Measurements from ENCODE around the gene ADGRF3.
"Not testable (repeated sequence)": the region's sequence is repeated elsewhere in the genome, so short reads cannot be mapped to it uniquely, and the experiment has no call there.

Gene ADGRF3

GRCh38 chr2:26284132-26284531 is 62.5 kb downstream of the ADGRF3 start:
- Mint-ChIP-seq H3K36me3 (peaks cover 16% of the 10 kb centered on the region), H3K4me3 (no peak overlapping the region), H3K27ac (no peak overlapping the region), H3K27me3 (no peaks in the 10 kb centered on the region), H3K4me1 (no peaks in the 10 kb centered on the region), H3K9me3 (no peaks in the 10 kb centered on the region)

- peaks cover 18% of the 10 kb centered on the region for H3K36me3 Mint-ChIP-seq
- H3K27me3 Mint-ChIP-seq: no peaks in the 10 kb centered on the region
- no peak overlapping the region for H3K4me3 Mint-ChIP-seq
- no peaks in the 10 kb centered on the region for H3K4me1 Mint-ChIP-seq
- no peak overlapping the region for H3K27ac Mint-ChIP-seq
- H3K9me3 Mint-ChIP-seq: no peaks in the 10 kb centered on the region
Observed at GRCh38 chr2:26283606-26284005, 63.0 kb downstream of the ADGRF3 start.

GRCh38 chr2:26281226-26281625 is 65.4 kb downstream of the ADGRF3 start:
- H3K4me3 Mint-ChIP-seq: no peak overlapping the region
- H3K27ac Mint-ChIP-seq: no peak overlapping the region
- no peaks in the 10 kb centered on the region for H3K27me3 Mint-ChIP-seq
- peaks cover 19% of the 10 kb centered on the region for H3K36me3 Mint-ChIP-seq
- no peaks in the 10 kb centered on the region for H3K9me3 Mint-ChIP-seq
- no peaks in the 10 kb centered on the region for H3K4me1 Mint-ChIP-seq

- Mint-ChIP-seq H3K27ac (no peak overlapping the region), H3K36me3 (peaks cover 15% of the 10 kb centered on the region), H3K27me3 (no peaks in the 10 kb centered on the region)
Observed at GRCh38 chr2:26279886-26280285, 66.7 kb downstream of the ADGRF3 start.

GRCh38 chr2:26276484-26277227 is 69.9 kb downstream of the ADGRF3 start:
- Mint-ChIP-seq H3K9me3 (no peaks in the 10 kb centered on the region), H3K27ac (no peak overlapping the region), H3K4me3 (no peak overlapping the region), H3K4me1 (no peaks in the 10 kb centered on the region), H3K27me3 (no peaks in the 10 kb centered on the region), H3K36me3 (peaks cover 5% of the 10 kb centered on the region)

More at GRCh38 chr2:26279886-26280285, 66.7 kb downstream of the ADGRF3 start:
- no peaks in the 10 kb centered on the region for H3K4me1 Mint-ChIP-seq
- H3K4me3 Mint-ChIP-seq: no peak overlapping the region
- H3K9me3 Mint-ChIP-seq: no peaks in the 10 kb centered on the region

DNA sequence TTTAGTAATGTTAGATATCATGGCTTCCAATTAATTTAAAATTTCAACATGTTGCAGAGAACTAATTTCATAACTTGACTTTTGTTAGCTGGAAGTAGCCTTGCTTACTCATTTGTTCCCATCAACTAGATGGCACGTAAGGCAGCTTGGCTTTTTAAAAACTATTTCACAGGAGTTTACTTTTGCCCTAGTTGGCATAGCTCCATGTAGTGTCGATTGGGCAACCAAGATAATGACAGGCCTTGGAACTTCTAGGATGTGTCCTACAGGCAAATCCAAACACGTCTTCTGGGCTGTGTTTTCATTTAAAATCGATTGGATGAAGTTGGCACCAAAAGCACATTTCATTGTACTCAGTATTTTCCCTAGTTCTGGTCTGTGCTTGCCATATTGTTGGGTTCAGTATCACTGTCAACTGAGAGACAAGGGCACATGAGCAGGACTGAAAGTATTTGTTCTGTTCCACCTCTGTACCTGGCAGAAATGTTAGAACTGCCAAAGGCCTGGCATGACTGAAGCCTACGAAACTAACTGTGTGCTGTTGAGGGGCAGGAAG is 72.5 kb downstream of the ADGRF3 start:
- H3K4me3 Mint-ChIP-seq: no peak overlapping the region
- no peak overlapping the region for H3K27ac Mint-ChIP-seq
- peaks cover 8% of the 10 kb centered on the region for H3K36me3 Mint-ChIP-seq
- no peaks in the 10 kb centered on the region for H3K9me3 Mint-ChIP-seq
- H3K4me1 Mint-ChIP-seq: peaks cover 10% of the 10 kb centered on the region
- no peaks in the 10 kb centered on the region for H3K27me3 Mint-ChIP-seq

DNA sequence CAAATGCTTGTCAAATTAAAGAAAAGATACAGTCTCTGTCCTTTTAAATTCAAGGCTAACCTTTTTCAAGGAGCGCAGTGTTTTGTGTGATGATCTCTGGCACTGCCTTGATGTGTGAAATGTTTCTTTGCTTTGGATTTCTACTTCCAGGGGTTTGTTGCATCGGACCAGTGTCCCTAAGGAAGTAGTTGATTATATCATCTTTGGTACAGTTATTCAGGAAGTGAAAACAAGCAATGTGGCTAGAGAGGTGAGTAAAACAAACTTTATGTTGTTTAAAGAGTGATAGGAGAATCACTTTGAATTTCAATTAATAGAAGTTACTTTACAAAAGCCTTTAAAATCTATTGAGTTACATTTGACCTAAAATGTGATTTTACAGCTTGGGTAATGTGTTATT is 73.1 kb downstream of the ADGRF3 start:
- Mint-ChIP-seq H3K27me3 (no peaks in the 10 kb centered on the region), H3K4me1 (peaks cover 10% of the 10 kb centered on the region), H3K36me3 (peaks cover 4% of the 10 kb centered on the region), H3K27ac (no peak overlapping the region), H3K9me3 (no peaks in the 10 kb centered on the region), H3K4me3 (no peak overlapping the region)

DNA sequence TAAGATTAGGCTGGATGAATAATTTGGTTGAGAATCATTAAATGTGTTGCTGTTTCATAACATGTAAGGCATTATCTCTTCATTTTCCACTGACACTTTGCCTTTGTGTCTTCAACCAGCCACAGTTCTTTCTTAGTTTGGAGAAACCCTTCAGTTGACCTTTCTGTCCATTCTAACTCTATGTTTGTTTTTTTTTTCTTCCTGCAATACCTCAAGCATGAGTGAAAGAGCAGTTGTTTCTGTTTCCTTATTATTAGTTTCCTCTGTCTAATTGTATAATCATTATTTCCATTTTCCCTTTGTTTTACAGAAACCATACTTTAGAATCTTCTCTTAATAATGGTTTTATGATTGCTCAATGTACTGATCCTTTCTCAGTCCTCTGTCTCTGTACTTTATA is 76.2 kb downstream of the ADGRF3 start:
- no peaks in the 10 kb centered on the region for H3K27me3 Mint-ChIP-seq
- no peaks in the 10 kb centered on the region for H3K9me3 Mint-ChIP-seq
- H3K27ac Mint-ChIP-seq: no peak overlapping the region
- peaks cover 2% of the 10 kb centered on the region for H3K36me3 Mint-ChIP-seq
- H3K4me1 Mint-ChIP-seq: peaks cover 10% of the 10 kb centered on the region
- H3K4me3 Mint-ChIP-seq: no peak overlapping the region

GRCh38 chr2:26269571-26270158 is 76.9 kb downstream of the ADGRF3 start:
- H3K27ac Mint-ChIP-seq: no peak overlapping the region
- H3K9me3 Mint-ChIP-seq: no peaks in the 10 kb centered on the region
- H3K4me3 Mint-ChIP-seq: no peak overlapping the region
- H3K27me3 Mint-ChIP-seq: no peaks in the 10 kb centered on the region
- peaks cover 2% of the 10 kb centered on the region for H3K36me3 Mint-ChIP-seq
- H3K4me1 Mint-ChIP-seq: peaks cover 10% of the 10 kb centered on the region

DNA sequence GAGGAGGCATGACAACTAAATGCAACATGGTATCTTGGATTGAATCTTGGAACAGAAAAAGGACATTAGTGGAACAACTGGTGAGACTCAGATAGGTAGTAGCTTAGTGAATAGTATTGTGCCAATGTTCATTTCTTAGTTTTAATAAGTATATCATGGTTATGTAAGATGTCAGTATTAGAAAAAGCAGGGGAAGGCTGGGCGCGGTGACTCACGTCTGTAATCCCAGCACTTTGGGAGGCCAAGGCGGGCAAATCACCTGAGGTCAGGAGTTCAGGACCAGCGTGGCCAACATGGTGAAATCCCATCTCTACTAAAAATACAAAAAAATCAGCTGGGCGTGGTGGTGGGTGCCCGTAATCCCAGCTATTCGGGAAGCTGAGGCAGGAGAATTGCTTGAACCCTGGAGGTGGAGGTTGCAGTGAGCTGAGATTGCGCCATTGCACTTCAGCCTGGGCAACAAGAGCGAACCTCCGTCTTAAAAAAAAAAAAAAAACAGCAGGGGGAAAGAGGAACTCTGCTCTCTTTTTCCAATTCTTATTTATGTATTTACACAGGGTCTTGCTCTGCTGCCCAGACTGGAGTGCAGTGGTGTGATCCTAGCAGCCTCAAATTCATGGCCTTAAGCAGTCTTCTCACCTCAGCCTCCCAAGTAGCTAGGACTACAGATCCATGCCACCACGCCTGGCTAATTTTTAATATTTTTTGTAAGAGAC is 77.8 kb downstream of the ADGRF3 start:
- H3K4me1 Mint-ChIP-seq, H3K27me3 Mint-ChIP-seq, H3K4me3 Mint-ChIP-seq, H3K9me3 Mint-ChIP-seq, H3K27ac Mint-ChIP-seq, H3K36me3 Mint-ChIP-seq: not testable (repeated sequence)

DNA sequence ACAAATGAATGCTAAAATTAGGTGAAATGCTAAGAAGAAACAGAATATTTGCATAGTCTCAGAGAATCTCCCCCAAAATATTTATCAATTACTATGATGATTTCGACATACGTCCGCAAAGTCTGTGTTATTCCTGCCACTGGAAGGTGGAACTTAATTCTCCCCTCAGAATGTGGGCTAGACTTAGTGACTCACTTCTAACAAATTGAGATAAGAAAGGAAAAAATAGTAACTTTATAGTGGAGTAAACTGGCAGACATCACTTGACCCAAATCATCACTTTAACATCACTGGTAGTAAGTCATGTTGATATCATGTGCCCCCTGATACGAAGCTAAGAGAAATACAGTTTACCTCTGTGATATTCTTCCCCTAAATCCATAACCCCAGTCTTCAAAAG is 78.4 kb downstream of the ADGRF3 start:
- H3K27ac Mint-ChIP-seq: no peak overlapping the region
- H3K9me3 Mint-ChIP-seq: no peaks in the 10 kb centered on the region
- peaks cover 5% of the 10 kb centered on the region for H3K36me3 Mint-ChIP-seq
- peaks cover 10% of the 10 kb centered on the region for H3K4me1 Mint-ChIP-seq
- H3K4me3 Mint-ChIP-seq: no peak overlapping the region
- H3K27me3 Mint-ChIP-seq: no peaks in the 10 kb centered on the region

DNA sequence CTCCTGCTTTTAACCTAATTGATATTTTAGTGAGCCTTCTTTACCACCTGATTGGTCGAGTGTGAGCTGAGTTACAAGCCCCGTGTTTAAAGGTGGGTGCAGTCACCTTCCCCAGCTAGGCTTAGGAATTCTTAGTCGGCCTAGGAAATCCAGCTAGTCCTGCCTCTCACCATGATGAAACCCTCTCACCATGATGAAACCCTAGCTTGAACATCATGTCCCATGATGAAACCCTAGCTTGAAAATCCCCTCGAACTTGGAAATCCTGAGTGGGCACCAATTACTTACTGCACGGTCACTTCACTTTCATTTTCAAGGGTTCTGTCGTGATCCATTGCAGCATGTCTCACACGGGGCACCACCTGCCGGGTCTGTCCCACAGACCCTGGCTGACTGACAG is 87.8 kb downstream of the ADGRF3 start:
- H3K4me1 Mint-ChIP-seq, H3K36me3 Mint-ChIP-seq: not testable (repeated sequence)

More for the DNA sequence above, 87.8 kb downstream of the ADGRF3 start:
- not testable (repeated sequence) for H3K9me3 Mint-ChIP-seq, H3K27ac Mint-ChIP-seq, H3K27me3 Mint-ChIP-seq, H3K4me3 Mint-ChIP-seq

All from activated naive CD4-positive, alpha-beta T cell treated with anti-CD3 and anti-CD28 coated beads, Interleukin-2, amount 50 U/mL, for 24 hours (primary cell).